Sigmoid colon (tissue), 7 donors: ENCODE results near the gene UNC5A. TPM values are rescaled to one million over a fixed set of nuclear protein-coding genes. Genes with fewer than 3 reads are reported as not detected.

Source experiments
- DNase-seq: peaks from one replicate; pipeline ENCODE4 v3.0.0-alpha.2; 2019
- H3K27ac ChIP-seq, 4 donors: fragments of 200-600 bp; sonication (generic); one replicate each; pipeline ENCODE4 v1.5.1; 2016 to 2019; ENCODE audit warnings: mild to moderate bottlenecking in 1 of 4
- H3K27me3 ChIP-seq, 3 donors: fragments of 200-600 bp; sonication (generic); one replicate each; pipeline ENCODE4 v1.5.1; 2019; ENCODE audit warnings: mild to moderate bottlenecking in 1 of 3
- H3K36me3 ChIP-seq, 4 donors: fragments of 200-600 bp; sonication (generic); one replicate each; pipeline ENCODE4 v1.5.1; 2016 to 2019
- H3K4me1 ChIP-seq, 4 donors: fragments of 200-600 bp; sonication (generic); one replicate each; pipeline ENCODE4 v1.5.1; 2017 to 2019
- H3K4me3 ChIP-seq, 4 donors: fragments of 200-600 bp; sonication (generic); one replicate each; pipeline ENCODE4 v1.5.1; 2017 to 2019; ENCODE audit warnings: mild to moderate bottlenecking in 2 of 4, moderate library complexity in 1 of 4
- H3K9me3 ChIP-seq, 4 donors: fragments of 200-600 bp in 3 of 4; sonication (generic) in 3 of 4; one replicate each; pipeline versions ENCODE4 v1.5.1 to v1.6.1; 2013 to 2019
- CTCF ChIP-seq, 4 experiments: fragments of 450-650 bp in 3 of 4; fragments of 200-600 bp in 1 of 4; IDR thresholded peaks; one replicate each; pipeline ENCODE4 v1.5.1; 2016 to 2019; ENCODE audit warnings: antibody characterized with exemption in 4 of 4, mild to moderate bottlenecking in 3 of 4, moderate library complexity in 2 of 4
- EP300 ChIP-seq, 4 donors: sonication (generic); formaldehyde crosslinking; IDR thresholded peaks; one replicate each; pipeline ENCODE4 v1.6.1; 2017; ENCODE audit warnings: antibody characterized with exemption in 4 of 4
- POLR2A ChIP-seq, 2 donors: fragments of 450-650 bp; IDR thresholded peaks; one replicate each; pipeline ENCODE4 v1.6.1; 2016; ENCODE audit warnings: antibody characterized with exemption in 2 of 2, mild to moderate bottlenecking in 2 of 2, moderate library complexity in 2 of 2
- POLR2AphosphoS5 ChIP-seq, 4 donors: sonication (generic); formaldehyde crosslinking; IDR thresholded peaks; one replicate each; pipeline ENCODE4 v1.6.1; 2017; ENCODE audit warnings: antibody characterized with exemption in 4 of 4
- WGBS, 2 donors: extraction: QIAGEN DNeasy Blood & Tissue Kit; methylation state at CpG; one replicate each; pipeline ENCODE4 v1.1.7; 2013; 5-methylcytosine and 5-hydroxymethylcytosine counted together
- intact Hi-C: fragments of 100-400 bp; cut with DNase I; formaldehyde crosslinking; loops from one replicate; pipeline ENCODE4 v1.15.1; 2023
- polyA plus RNA-seq, 3 donors: library from polyadenylated mRNA; stranded (reverse); fragments of 200-250 nt; gene quantifications; one replicate each; pipeline ENCODE4 v1.2.3, GENCODE V29; 2013
- total RNA-seq, 4 donors: library from RNA; depleted of rRNA; stranded (reverse); fragments of >200 nt; gene quantifications; one replicate each; pipeline ENCODE4 v1.1.0, GENCODE V29; 2016
- donor health status: healthy with polysubstance abuse.
- donor health status: Bipolar disorder and iron deficiency.
- donor health status: healthy.

Gene UNC5A
- total and polyA plus RNA-seq, 7 donors, result 0.34 to 0.60 TPM; not detected in 5

- Histone ChIP-seq H3K4me1 (no peaks in the 10 kb centered on the region), H3K4me3 (no peak overlapping the region), H3K36me3 (no peaks in the 10 kb centered on the region), H3K27me3 (peaks cover 0 to 21% (median 0%) of the 10 kb centered on the region in 3 donors), H3K27ac (no peak overlapping the region), H3K9me3 (no peaks in the 10 kb centered on the region)
- no peak for TF ChIP-seq POLR2A (IDR thresholded peaks at IDR 0.05)
- no peak for TF ChIP-seq POLR2AphosphoS5 (IDR thresholded peaks at IDR 0.05)
- no peak for TF ChIP-seq CTCF (IDR thresholded peaks at IDR 0.05)
- no peak for TF ChIP-seq EP300 (IDR thresholded peaks at IDR 0.05)
- intact Hi-C loops, result no loop called here
- DNase-seq, result no peak
- WGBS, 2 donors, result 84 to 88% methylated on average over 28 of the region's 28 CpGs
Measured at GRCh38 chr5:176881021-176881749, 70.8 kb downstream of the UNC5A start.

GRCh38 chr5:176881816-176882566 lies 71.6 kb downstream of the UNC5A start:
- intact Hi-C loops, result no loop called here
- Histone ChIP-seq H3K36me3 (no peaks in the 10 kb centered on the region), H3K4me3 (no peak overlapping the region), H3K27ac (no peak overlapping the region), H3K9me3 (no peaks in the 10 kb centered on the region), H3K27me3 (peaks cover 0 to 13% (median 0%) of the 10 kb centered on the region in 3 donors), H3K4me1 (no peaks in the 10 kb centered on the region)
- no peak for DNase-seq
- no peak for TF ChIP-seq CTCF (IDR thresholded peaks at IDR 0.05)
- TF ChIP-seq POLR2AphosphoS5 (IDR thresholded peaks at IDR 0.05), result no peak
- no peak for TF ChIP-seq POLR2A (IDR thresholded peaks at IDR 0.05)
- no peak for TF ChIP-seq EP300 (IDR thresholded peaks at IDR 0.05)
- 82 to 89% methylated on average over 25 of the region's 25 CpGs for WGBS, 2 donors

- Histone ChIP-seq H3K4me1 (no peaks in the 10 kb centered on the region), H3K27me3 (peaks cover 0 to 7% (median 0%) of the 10 kb centered on the region in 3 donors), H3K9me3 (no peaks in the 10 kb centered on the region), H3K36me3 (no peaks in the 10 kb centered on the region), H3K27ac (no peak overlapping the region), H3K4me3 (no peak overlapping the region)
- no peak for DNase-seq
- WGBS, 2 donors, result 49 to 64% methylated on average over 6 of the region's 6 CpGs
- intact Hi-C loops, result no loop called here
- TF ChIP-seq EP300 (IDR thresholded peaks at IDR 0.05) (no peak), POLR2AphosphoS5 (IDR thresholded peaks at IDR 0.05) (no peak), POLR2A (IDR thresholded peaks at IDR 0.05) (no peak), CTCF (IDR thresholded peaks at IDR 0.05) (no peak)
Measured at GRCh38 chr5:176882567-176882903, 72.2 kb downstream of the UNC5A start.

GRCh38 chr5:176883700-176884570 lies 73.6 kb downstream of the UNC5A start:
- intact Hi-C loops, result no loop called here
- TF ChIP-seq EP300 (IDR thresholded peaks at IDR 0.05), result no peak

GRCh38 chr5:176884571-176884890 lies 74.2 kb downstream of the UNC5A start:
- intact Hi-C loops, result no loop called here
- TF ChIP-seq EP300 (IDR thresholded peaks at IDR 0.05), result no peak
- TF ChIP-seq CTCF (IDR thresholded peaks at IDR 0.05), result no peak
- TF ChIP-seq POLR2A (IDR thresholded peaks at IDR 0.05), result no peak
- TF ChIP-seq POLR2AphosphoS5 (IDR thresholded peaks at IDR 0.05), result no peak
- no peaks in the 10 kb centered on the region for H3K27me3 ChIP-seq
- H3K9me3 ChIP-seq, result no peaks in the 10 kb centered on the region
- H3K27ac ChIP-seq, result no peak overlapping the region
- 46 to 68% methylated on average over 4 of the region's 4 CpGs for whole genome bisulfite sequencing, 2 donors
- no peaks in the 10 kb centered on the region for H3K36me3 ChIP-seq
- DNase-seq, result no peak
- no peak overlapping the region for H3K4me3 ChIP-seq
- no peaks in the 10 kb centered on the region for H3K4me1 ChIP-seq

More at GRCh38 chr5:176883700-176884570, 73.6 kb downstream of the UNC5A start:
- no peaks in the 10 kb centered on the region for H3K27me3 ChIP-seq
- no peaks in the 10 kb centered on the region for H3K4me1 ChIP-seq
- WGBS, 2 donors, result 90 to 91% methylated on average over 17 of the region's 17 CpGs
- H3K36me3 ChIP-seq, result no peaks in the 10 kb centered on the region
- H3K9me3 ChIP-seq, result no peaks in the 10 kb centered on the region
- no peak for DNase-seq
- no peak overlapping the region for H3K27ac ChIP-seq
- H3K4me3 ChIP-seq, result no peak overlapping the region
